GM21717 (cell line): ENCODE results near the gene TCERG1L.
"Not testable (repeated sequence)": the region's sequence is repeated elsewhere in the genome, so short reads cannot be mapped to it uniquely, and the experiment has no call there.

ENCODE experiments used
- ATAC-seq: cut with Tn5 transposase; IDR thresholded peaks from one replicate; pipeline ENCODE4 v1.9.1; 2021; ENCODE audit warnings: mild to moderate bottlenecking, moderate library complexity; ENCODE audit not compliant: unreplicated experiment

Gene TCERG1L, protein sequence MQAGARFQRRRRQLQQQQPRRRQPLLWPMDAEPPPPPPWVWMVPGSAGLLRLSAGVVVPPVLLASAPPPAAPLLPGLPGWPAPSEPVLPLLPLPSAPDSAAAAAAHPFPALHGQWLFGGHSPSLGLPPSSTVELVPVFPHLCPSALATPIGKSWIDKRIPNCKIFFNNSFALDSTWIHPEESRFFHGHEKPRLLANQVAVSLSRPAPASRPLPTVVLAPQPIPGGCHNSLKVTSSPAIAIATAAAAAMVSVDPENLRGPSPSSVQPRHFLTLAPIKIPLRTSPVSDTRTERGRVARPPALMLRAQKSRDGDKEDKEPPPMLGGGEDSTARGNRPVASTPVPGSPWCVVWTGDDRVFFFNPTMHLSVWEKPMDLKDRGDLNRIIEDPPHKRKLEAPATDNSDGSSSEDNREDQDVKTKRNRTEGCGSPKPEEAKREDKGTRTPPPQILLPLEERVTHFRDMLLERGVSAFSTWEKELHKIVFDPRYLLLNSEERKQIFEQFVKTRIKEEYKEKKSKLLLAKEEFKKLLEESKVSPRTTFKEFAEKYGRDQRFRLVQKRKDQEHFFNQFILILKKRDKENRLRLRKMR

DNA sequence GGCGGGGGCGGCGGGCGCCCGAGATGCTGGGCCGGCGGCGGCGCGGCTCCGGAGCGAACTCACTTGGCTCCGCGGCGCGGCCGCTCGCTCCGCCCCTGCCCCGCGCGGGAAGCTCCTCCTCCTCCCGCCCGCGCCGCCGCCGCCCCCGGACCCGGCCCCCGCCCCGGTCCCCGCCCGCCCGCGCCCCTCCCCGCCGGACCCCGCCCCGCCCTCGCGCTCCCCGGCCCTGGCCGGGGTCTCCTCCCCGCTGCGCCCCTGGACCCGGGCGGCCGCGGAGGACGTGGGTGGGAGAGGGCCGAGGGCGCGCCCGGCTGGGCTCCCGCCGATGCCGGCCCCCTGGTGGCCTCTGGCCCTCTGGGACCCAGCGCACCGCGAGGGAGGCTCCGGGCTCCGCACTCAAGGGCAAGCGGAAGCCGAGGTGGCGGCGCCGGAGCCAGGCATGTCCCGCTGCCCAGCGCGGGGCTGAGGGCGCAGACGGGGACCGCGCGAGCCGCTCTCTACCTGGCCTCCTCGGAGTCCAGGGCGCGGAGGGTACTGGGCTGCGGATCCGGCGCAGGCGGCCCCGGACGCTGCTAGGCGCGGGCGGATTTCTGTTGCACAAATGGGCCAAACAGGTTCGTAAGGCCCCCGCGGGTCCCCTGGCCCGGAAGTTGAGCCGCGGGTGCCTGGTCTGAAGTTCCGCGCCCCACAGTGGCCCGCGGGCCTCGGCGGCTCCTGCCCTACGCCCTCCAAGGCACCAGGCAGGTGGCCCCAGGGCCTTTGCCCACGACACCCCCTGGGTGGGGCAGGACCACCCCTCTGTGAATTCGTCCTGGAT is at the start of gene TCERG1L:
TSS of gene TCERG1L (minus strand) at position 61 of the 817 bp plus-strand sequence. CDS start 86 bp downstream, outside the sequence.
- ATAC-seq, result no peak

DNA sequence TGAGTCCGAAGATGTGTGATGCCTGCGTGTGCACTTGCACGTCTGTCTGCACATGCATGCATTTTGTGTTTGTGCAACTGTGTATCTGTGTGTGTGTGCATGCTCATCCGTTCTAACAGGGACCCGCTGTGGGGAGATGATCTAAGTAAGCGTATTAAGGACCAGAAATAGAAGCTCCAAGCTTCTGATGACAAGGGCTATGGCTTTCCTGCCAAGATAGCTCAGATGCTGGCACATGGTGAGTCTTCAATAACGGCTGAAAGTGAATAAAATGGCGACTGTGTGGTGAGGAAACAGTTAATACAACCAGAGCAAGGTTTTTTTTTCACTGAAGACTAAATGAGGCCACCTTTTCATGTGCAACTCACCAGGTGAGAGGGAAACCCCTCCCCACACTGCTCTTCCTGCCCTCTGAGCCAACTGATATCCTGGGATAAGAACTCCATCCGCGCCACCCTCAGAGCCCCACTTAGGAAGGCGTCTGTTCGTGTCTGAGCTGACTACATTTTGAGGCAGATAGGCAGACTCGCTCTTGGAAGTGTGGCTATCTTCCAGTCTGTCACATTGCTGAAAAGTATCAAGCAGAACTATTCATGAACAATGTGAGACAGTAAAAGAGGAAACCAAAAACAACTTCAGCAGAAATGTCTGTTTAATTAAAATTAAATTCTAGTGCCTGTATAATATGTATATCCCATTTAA is 47.4 kb upstream of the TCERG1L start:
- no peak for ATAC-seq

DNA sequence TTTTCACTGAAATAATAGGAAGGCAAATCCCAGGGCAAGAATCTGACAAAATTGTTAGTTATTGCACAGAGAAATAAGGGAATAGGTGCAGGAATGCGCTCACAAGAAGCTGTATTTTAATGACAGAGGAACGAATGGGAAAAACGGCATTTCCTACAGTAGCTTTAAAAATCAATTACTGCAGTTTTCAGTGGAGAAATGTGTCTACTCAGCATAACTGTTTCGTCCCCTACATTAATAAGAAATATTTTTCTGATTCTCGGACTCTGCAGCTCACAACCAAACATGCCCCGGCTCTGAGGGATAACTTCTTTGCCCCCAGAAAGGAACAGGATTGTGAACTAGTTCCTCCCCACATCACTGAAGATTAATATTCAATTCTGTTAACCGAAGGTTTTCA is 44.9 kb upstream of the TCERG1L start:
- no peak for ATAC-seq

DNA sequence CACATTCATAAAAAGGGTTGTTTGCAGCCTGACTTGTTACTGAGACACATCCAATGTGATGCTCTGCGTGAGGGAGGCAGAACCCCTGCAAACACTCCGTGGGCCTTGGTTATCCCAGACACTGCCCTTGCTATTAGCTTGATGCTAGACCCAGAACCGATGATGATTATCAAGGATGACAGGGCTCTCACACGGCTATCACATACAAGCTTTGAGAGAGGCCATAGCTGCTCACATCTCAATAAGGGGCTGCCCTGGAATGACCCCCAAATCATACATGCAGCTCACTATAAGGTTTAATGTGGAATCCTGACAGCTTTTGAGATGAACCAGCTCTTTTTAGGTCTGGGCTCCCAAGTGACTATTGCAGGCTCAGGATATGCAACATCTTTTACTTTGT is 44.4 kb upstream of the TCERG1L start:
- ATAC-seq, result no peak

DNA sequence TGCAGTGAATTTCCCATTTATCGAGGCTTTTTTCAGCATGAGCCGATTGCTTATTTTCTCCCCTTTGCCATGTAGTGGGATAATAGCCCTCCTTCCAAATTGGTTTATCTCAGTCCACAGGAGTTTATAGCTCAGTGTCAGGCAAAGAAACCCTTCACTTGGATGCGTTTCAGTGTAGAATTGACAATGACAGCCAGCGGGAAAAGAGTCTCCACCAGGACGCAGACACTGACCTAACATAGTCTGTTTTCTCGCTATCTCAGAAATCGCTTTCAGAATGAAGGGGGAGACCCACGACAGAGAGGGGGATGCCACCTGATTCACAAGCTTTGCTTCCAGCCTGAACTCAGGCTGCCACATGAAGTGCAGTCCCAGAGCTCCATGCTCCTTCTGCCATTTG is 43.5 kb upstream of the TCERG1L start:
- no peak for ATAC-seq

DNA sequence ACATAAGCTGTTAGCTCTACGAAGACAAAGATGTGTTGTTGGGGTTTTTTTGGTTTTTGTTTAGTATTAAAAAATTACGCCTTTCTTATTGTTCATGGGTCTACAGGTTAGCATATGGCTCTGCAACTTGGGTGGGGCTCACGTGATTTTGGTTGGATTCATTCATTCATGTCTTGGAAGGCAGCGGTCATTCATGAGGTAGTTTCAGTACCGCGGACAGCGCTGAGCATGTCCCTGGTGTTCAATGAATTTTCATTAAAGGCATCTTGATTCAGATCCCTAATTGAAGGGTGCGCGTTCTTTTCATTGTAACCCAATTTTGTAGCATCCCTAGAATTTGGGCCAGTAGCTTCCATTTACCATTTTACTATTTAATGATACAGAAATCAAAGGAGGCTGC is 42.9 kb upstream of the TCERG1L start:
- no peak for ATAC-seq

DNA sequence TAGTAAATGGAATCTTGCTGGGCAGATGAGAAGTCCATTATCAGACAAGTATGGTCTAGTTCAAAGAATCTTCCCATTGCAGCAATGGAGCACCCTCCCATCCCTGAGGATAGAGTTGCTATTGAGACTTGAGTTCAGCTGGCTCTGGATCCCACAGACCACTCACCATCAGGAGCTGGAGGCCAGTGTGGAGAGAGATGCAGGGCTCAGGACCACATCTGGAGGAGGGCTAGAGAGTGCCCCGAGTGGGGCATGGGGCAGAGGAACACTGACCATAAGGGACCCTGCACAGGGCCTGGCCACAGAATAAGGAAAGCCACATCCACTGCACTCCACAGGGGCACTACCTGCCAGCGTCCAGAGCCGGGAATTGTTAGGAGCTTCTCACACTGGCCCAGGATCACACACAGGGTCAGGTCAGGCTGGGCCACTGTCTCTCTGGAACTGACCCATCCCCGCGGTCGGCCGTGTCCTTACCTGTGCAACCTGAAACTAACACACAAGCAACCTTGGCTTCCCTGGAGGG is 41.3 kb upstream of the TCERG1L start:
- ATAC-seq, result no peak

DNA sequence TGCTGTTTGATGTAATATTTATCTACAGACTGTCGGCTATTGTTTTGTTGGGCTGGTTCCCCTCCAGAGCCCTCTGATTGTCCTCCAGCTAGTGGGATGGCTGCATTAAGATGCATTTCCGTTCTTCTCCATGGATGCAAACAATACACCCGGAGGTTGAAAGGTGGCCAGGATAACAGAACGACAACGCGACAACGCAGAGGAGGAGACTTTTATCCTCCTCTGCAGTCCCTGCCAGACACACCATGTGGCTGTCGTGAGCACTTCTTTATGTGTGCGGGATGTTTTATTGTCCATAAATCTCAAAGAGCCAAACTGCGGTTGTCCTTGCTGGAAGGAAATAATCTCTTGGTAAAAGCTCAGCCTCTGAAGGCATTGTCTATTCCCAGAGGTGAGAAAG is 39.1 kb upstream of the TCERG1L start:
- ATAC-seq, result no peak

DNA sequence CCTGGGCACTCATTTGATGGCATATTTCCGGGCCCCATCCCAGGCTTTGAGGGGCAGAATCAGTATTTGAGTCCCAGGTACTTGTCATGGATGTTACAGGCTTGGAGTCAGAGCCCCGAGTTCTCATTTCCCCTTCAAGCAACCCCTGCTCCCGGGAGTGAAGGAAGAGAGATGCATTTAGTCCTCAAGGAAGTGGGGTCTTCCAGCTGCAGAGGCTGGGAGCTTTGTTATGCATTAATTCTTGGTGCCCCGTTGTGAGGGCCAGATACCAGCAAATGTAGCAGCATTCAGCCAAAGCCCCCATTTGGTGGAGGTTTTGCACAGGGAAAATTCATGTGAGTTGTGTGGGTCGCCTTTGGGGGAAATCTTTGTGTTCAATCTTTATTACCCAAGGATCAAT is 38.7 kb upstream of the TCERG1L start:
- ATAC-seq, result no peak

DNA sequence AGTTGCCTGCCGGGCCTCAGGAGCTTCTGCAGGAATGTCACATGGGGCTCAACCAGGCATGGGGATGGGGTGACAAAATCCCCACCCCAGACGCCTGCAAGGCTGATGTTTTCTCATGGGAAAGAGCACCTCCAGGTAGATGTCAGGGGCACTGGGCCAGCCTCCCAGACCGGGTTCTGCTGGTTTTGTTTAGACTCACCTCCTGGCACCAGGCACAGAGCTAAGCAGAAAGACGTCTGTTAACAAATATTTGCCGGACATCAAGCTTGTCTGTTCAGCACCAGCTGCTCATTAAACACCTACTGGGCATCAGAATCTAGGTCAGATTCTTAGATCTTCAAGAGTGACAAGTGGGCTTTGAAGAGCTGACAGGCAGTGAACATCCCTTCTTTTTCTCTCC is 34.9 kb upstream of the TCERG1L start:
- ATAC-seq, result no peak

DNA sequence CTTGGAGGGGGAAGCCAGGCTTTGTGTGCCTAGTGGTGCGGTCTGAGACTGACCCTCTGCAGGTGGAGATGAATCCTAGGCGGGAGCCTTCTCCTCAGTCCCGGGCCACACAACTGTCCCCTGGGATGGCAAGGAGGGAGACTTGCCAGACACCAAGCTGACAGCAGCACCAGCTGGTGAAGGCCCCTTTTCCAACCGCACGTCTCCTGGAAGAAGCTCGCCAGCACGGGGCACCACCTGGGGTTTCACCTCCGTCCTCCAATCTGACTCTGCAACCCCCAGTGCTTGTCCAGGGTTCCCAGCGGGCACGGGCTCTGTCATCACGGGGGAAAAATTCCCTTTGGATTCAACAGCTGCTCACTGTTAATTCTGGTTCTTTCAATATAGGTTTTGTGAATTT is 34.2 kb upstream of the TCERG1L start:
- ATAC-seq, result no peak

DNA sequence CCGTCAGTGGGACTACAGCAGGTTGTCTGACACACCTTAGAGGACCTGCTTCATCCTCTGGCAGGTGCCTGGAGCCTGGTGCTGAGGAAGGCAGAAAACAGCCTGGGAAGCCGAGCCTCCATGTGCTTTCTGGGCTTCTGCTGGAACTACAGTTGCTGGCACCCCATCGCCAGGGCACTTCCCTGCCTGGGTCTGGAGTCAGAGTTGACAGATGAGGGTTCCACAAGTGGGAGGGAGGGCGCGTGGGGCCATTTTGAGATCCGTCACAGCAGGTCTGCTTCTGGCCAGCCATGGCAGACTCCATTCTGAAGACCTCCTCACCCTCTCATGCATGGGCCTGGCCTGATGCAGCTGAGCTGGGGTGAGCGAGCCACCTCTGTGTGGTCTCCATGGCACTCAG is 33.2 kb upstream of the TCERG1L start:
- ATAC-seq, result no peak

DNA sequence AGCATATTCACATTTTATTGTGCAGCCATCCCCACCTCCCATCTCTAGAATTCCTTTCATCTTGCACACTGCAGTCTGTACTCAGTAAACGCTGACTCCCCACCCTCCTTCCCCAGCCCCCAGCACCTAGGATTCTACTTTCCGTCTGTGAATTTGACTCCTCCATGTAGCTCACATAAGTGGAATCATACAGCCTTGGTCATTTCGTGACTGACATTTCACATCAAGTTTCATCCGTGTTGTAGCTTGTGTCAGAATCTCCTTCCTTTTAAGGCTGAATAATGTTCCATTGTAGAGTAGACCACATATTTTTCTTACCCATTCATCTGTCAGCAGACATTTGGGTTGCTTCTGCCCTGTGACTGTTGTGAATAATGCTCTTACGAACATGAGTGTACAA is 26.2 kb upstream of the TCERG1L start:
- ATAC-seq, result no peak

DNA sequence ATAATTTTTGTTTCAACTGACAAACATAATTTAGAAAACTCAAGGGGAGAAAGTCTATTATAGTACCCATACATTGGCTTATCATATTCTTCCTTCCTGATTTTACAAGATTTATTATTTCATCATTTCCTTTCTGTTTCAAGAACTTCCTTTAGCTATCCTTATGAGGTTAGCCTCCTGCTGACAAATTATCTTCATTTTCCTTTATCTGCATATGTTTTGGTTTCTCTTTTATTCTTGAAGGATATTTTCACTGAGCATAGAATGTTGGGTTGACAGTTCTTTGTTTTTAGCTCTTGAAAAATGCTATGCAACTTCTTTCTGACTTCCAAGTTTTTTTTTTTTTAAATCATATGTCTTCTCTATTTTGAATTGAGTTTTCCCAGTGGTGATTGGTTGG is 21.3 kb upstream of the TCERG1L start:
- no peak for ATAC-seq

DNA sequence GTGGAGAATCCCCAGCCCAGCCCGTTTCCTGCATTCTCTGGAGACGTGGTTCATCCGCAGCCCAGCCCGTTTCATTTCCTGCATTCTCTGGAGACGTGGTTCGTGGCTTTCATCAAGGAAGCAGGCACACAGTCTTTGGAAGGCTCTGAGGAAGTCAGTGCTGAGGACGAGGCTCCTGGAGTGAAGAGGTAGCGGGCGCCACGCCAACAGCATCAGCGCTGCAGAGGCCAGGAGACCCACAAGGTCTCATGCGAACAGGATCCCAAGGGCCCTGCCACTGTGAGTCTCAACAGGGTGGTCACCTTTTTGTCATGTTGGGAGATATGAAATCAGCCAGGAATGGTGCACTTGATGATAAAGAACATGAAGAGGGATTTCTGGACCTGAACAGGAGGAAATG is 12.4 kb upstream of the TCERG1L start:
- ATAC-seq, result no peak

DNA sequence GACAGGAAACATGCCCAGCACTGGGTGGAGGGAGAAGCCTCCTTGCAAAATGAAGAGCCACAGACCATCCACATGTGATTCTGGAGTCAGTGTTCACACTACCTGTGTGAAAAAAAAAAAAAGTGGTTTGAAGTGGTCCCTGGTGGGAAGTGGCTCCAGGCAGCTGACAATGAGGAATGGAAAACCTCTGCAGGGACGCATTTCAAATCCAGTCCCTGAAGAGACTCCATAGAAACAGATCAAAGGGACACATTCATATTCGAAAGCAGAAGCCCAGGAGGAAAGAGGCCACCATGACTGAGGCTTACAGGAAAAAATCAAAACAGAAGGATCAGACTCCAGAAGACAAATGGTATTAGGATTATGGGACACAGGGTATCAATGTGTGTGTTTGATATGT is 11.5 kb upstream of the TCERG1L start:
- no peak for ATAC-seq

DNA sequence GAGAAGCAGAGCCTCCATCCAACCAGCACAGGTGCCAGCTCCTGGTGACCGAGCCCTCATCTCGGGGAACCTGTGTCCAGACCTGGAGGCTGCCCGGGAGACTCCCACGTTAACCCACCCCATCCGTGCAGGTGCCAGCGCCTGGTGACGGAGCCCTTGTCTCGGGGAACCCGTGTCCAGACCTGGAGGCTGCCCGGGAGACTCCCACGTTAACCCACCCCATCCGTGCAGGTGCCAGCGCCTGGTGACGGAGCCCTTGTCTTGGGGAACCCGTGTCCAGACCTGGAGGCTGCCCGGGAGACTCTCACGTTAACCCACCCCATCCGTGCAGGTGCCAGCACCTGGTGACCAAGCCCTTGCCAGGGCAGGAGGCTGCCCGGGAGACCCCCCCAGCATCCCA is 11.1 kb upstream of the TCERG1L start:
- not testable (repeated sequence) for ATAC-seq

DNA sequence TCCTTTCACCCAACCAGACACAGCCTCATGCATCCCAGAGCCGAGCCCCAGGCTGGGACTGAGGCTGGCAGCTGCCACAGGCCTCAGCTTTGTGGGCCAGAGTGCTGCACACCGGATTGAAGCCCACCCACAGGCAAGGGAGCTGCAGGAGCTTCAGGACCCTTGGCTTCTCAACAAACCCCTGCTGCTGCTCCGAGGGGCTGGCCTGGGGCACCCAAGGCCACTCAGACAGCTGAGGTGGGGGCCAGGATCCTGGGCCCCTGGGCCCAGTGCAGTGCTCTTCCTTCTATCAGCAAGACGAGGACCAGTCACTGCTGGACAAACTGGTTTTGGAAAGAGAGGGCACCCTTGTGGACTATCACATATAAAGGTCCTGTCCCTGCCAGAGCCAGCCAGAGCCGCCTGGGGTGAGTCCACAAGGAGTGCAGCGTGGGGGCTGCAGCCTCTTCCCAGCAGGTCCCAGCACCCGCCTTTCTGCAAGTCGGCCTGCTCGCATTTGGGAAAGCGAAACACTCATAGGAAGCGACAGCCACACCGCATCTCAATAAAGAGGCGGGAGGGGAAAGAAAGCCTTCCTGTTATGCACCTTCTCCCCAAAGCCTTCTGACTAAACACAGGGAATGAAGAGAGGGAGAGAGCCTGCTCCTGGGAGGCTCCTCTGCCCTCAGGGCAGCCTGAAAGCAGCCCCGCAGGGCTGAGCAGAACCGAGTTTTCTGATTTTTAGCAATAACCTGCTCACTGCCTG is 9.5 kb upstream of the TCERG1L start:
- ATAC-seq, result no peak

DNA sequence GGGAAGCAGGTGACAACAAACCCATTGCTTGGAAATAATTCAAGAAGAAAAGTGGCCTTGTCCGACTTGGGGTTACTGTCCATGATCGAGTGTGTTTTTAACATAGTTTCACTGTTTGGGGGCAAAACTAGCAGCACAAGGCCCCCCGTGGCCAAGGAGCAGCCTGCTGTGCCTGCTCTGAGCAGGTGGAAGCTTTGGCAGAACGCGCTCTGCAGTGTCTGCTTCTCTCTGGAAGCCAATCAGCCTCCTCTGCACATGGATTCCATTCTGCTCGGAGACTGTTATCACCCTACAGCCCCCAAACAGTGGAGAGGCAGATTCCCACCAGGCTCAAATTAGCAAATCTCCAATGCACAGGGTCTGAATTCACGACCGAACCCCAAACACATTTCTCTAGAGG is 7.3 kb upstream of the TCERG1L start:
- no peak for ATAC-seq

DNA sequence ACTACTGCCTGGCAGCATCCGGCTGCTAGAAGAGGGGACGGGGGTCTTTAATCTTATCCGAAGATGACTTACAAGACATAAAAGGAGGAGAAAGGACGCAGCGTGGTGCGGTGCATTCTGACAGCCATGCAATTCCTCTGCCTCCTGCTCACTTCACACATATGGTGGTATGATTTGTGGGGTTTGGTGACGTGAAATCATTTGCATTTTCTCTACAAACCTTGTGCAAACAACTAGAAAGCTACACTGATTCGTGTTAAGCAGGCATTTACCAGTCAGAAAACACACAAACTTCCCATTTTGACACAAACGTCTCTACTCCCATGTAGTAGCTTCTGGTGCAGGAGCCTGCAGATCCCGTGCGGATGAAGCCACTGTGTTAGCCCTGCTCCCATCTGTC is 6.8 kb upstream of the TCERG1L start:
- no peak for ATAC-seq
